ENCODE results near the gene COL2A1.

Gene COL2A1

GRCh38 chr12:47988073-47989022, 15.9 kb downstream of the COL2A1 start:
- DNase-seq: no peak

GRCh38 chr12:47987411-47988072, 16.7 kb downstream of the COL2A1 start:
- no peak for DNase-seq

GRCh38 chr12:47986832-47987231, 17.4 kb downstream of the COL2A1 start:
- no peak for DNase-seq

GRCh38 chr12:47986291-47986660, 18.0 kb downstream of the COL2A1 start:
- no peak for DNase-seq

GRCh38 chr12:47985596-47986290, 18.5 kb downstream of the COL2A1 start:
- no peak for DNase-seq

GRCh38 chr12:47984331-47984801, 19.9 kb downstream of the COL2A1 start:
- DNase-seq: no peak

GRCh38 chr12:47983541-47984115, 20.6 kb downstream of the COL2A1 start:
- DNase-seq: no peak

GRCh38 chr12:47982770-47983169, 21.5 kb downstream of the COL2A1 start:
- no peak for DNase-seq

- DNase-seq: no peak
Measured at GRCh38 chr12:47982311-47982710, 22.0 kb downstream of the COL2A1 start.

- DNase-seq: no peak
Measured at GRCh38 chr12:47981496-47982260, 22.6 kb downstream of the COL2A1 start.

- no peak for DNase-seq
Measured at GRCh38 chr12:47980779-47981495, 23.3 kb downstream of the COL2A1 start.

- no peak for DNase-seq
Measured at GRCh38 chr12:47980197-47980596, 24.1 kb downstream of the COL2A1 start.

- DNase-seq: no peak
Measured at GRCh38 chr12:47979686-47980085, 24.6 kb downstream of the COL2A1 start.

- no peak for DNase-seq
Measured at GRCh38 chr12:47979166-47979565, 25.1 kb downstream of the COL2A1 start.

GRCh38 chr12:47978598-47978873, 25.7 kb downstream of the COL2A1 start:
- DNase-seq: no peak

- no peak for DNase-seq
Measured at GRCh38 chr12:47977772-47978597, 26.3 kb downstream of the COL2A1 start.

GRCh38 chr12:47977046-47977771, 27.1 kb downstream of the COL2A1 start:
- DNase-seq: no peak

- DNase-seq: no peak
Measured at GRCh38 chr12:47975816-47976215, 28.5 kb downstream of the COL2A1 start.

- no peak for DNase-seq
Measured at GRCh38 chr12:47975036-47975620, 29.1 kb downstream of the COL2A1 start.

- no peak for DNase-seq
Measured at GRCh38 chr12:47973870-47974269, 30.4 kb downstream of the COL2A1 start.
